ENCODE data around the gene OXER1.
A peak's percentile ranks its signal among the peaks of the same experiment; 100 is the strongest.

DNA sequence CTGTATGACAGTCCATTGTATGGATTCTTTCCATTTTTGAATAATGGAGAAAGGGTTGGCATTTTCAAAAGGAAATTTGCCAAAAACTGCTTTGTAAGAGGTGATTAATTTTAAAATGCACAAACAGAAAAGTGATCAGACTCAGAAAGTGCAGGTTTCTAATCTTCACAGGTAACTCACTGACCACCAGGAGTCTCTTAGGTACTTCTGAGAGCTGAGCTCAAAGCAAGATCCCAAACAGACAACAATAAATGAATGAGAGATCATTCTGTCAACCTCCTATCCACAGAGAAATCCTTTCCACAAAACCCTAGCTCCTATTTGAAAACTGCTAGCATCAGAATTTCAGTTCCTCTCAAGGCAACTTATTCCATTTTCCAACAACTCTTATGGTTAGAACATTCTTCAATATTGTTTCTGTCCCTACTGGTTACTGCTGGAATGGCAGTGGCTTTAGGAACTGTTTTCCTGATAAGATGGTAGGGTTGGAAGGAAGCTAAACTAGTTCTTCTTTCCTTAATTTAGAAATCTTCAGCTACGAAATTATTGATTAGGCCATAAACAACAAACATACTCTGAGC is 49.1 kb upstream of the OXER1 start:
- TF ChIP-seq, protein P1, sequence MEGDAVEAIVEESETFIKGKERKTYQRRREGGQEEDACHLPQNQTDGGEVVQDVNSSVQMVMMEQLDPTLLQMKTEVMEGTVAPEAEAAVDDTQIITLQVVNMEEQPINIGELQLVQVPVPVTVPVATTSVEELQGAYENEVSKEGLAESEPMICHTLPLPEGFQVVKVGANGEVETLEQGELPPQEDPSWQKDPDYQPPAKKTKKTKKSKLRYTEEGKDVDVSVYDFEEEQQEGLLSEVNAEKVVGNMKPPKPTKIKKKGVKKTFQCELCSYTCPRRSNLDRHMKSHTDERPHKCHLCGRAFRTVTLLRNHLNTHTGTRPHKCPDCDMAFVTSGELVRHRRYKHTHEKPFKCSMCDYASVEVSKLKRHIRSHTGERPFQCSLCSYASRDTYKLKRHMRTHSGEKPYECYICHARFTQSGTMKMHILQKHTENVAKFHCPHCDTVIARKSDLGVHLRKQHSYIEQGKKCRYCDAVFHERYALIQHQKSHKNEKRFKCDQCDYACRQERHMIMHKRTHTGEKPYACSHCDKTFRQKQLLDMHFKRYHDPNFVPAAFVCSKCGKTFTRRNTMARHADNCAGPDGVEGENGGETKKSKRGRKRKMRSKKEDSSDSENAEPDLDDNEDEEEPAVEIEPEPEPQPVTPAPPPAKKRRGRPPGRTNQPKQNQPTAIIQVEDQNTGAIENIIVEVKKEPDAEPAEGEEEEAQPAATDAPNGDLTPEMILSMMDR (conservative IDR thresholded peaks at IDR 0.05; ENCODE audit: low read length): peak; percentile 66
- TF ChIP-seq EZH2phosphoT487 (IDR thresholded peaks at IDR 0.05; ENCODE audit: borderline replicate concordance, low read depth, low read length): no peak

Measured in OCI-LY7 (cell line).